HG03108 (cell line): ENCODE results near the gene MCOLN1.

Experiments used
- ATAC-seq: cut with Tn5 transposase; IDR thresholded peaks from one replicate; pipeline ENCODE4 v1.9.1; 2021; ENCODE audit warnings: moderate library complexity; ENCODE audit not compliant: unreplicated experiment

MCOLN1 gene

GRCh38 chr19:7500811-7501450 lies 21.5 kb upstream of the MCOLN1 start:
- no peak for ATAC-seq

GRCh38 chr19:7502552-7502951 lies 19.9 kb upstream of the MCOLN1 start:
- no peak for ATAC-seq

- ATAC-seq: no peak
Measured at GRCh38 chr19:7504684-7505083, 17.7 kb upstream of the MCOLN1 start.

GRCh38 chr19:7505288-7505681 lies 17.1 kb upstream of the MCOLN1 start:
- ATAC-seq: no peak

GRCh38 chr19:7505682-7506384 lies 16.6 kb upstream of the MCOLN1 start:
- no peak for ATAC-seq

DNA sequence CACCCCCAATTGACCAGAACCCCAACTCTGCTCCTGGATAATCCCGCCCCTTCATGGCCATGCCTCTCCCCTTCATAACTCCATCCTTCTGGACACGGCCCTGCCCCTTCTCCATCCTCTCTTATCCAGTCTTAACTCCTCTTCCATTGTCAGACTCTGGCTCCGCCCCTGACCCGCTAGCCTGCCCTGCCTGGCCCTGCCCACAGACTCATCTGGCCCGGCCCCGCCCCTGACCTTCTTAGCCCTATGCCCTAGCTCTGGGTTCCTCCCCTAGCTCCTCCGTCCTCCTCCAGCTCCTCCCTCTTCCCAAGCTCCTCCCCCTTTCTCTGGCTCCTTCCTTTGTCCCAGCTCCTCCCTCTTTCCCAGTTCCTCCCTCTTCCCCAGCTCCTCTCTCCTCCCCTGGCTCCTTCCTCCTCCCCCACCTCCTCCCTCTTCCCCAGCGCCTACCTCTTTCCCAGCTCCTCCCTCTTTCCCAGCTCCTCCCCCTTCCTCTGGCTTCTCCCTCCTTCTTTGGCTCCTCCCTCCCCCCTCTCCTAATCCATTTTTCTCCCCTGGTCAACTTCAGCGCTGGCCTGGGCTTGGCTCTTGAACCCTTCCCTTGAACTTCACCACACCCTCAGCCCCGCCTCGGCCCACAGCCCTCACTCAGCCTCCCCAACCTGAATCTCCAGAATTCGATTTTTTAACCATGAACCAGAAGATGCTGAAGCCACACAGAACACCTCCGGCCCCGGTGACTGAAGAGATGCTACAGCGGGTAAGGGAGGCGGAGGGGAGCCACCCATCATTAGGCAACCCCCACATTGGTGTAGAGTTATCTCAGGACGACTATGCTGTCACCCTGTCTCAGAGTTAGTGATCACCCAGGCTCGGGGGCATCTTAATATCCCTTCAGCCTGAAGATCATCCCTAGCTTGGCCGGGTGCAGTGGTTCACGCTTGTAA lies 15.8 kb upstream of the MCOLN1 start:
- ATAC-seq: no peak

- ATAC-seq: no peak
Measured at GRCh38 chr19:7507884-7508283, 14.5 kb upstream of the MCOLN1 start.

GRCh38 chr19:7509625-7510024 lies 12.8 kb upstream of the MCOLN1 start:
- ATAC-seq: no peak

DNA sequence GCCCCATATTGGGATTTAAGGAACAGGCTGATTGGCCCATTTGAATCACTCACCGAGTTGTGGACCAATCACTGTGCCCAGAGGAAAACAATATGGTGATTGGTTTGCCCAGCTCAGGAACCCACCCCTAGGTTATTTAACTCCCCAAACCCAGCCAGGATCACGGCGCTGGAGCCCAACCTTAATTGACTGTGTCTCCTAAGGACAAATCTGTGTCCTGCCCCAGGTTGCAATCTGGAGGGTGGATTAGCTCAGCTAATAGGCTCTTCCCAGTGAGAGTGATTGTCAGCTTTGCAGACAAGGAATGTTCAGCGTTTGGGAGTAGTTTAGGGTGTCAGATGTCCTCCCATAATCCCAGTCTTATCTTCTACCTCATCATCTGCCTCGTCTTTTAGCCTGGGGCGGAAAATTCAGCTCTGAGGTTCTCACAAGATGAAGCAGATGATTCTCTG lies 10.0 kb upstream of the MCOLN1 start:
- ATAC-seq: no peak

GRCh38 chr19:7513809-7514642 lies 8.4 kb upstream of the MCOLN1 start:
- no peak for ATAC-seq

DNA sequence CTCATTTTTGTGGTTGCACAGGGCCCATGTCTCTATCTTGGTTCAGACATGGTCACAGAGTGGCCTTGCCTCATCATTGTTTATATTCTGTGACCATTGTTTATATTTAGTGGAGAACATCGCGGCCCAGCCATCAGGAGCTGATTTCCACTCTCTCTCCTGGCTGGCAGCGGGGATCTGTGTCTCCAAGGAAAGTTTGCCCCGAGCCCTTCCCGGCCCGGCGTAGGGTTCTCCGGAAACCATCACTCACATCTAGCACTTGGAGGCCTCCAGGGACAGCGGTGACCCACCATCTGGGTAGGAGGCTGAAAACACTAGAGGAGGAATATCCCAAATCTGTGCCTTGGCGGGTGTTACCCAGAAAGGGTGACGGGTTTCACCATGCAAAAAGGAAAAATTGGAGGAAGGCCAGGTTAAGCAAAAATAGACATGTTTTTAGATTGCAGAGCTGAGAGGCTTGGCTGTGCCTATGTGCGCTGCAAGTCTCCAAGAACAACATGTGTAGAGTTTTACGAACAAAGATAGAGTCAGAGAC lies 7.2 kb upstream of the MCOLN1 start:
- no peak for ATAC-seq

- no peak for ATAC-seq
Measured at GRCh38 chr19:7515645-7516151, 6.7 kb upstream of the MCOLN1 start, which contains the start of gene ZNF358. Gene ZNF358, plus strand, starts transcription at chr19:7516103. Its CDS starts 3,140 bp downstream, at chr19:7519243.

GRCh38 chr19:7516333-7516732 lies 6.1 kb upstream of the MCOLN1 start:
- ATAC-seq: no peak

DNA sequence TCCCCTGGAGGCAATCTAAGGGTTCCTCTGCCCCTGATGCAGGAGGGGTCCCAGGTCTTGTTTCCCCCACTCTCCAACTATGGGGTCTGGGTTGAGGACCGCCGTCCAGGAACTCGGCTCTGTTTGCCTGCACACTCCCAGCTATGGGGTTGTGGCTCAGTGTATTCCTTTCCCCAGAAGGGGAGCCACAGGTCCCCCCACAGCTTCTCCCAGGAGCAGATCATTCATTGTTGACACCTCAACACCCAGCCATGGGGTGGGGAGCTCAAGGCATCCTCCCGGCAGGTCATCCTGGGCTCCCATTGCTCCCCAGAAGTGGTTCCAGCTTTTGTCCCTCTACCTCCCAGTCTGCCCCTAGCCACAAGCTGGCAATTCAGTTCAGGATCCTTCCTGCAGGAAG lies 5.5 kb upstream of the MCOLN1 start:
- no peak for ATAC-seq

GRCh38 chr19:7519361-7520130 lies 2.9 kb upstream of the MCOLN1 start:
- no peak for ATAC-seq

- ATAC-seq: no peak
Measured at GRCh38 chr19:7520131-7521051, 2.0 kb upstream of the MCOLN1 start.

GRCh38 chr19:7521551-7522071 lies 813 bp upstream of the MCOLN1 start:
- ATAC-seq: no peak
